NCI-H1694 (cell line): ENCODE measurements around the gene LCN15.
A peak's percentile ranks its signal among the peaks of the same experiment; 100 is the strongest.
"Not testable (repeated sequence)": the region's sequence is repeated elsewhere in the genome, so short reads cannot be mapped to it uniquely, and the experiment has no call there.

ENCODE experiments used
- DNase-seq: peaks from one replicate; lab custom pipeline; 2025; lab: John Stamatoyannopoulos, UW

The LCN15 gene

DNA sequence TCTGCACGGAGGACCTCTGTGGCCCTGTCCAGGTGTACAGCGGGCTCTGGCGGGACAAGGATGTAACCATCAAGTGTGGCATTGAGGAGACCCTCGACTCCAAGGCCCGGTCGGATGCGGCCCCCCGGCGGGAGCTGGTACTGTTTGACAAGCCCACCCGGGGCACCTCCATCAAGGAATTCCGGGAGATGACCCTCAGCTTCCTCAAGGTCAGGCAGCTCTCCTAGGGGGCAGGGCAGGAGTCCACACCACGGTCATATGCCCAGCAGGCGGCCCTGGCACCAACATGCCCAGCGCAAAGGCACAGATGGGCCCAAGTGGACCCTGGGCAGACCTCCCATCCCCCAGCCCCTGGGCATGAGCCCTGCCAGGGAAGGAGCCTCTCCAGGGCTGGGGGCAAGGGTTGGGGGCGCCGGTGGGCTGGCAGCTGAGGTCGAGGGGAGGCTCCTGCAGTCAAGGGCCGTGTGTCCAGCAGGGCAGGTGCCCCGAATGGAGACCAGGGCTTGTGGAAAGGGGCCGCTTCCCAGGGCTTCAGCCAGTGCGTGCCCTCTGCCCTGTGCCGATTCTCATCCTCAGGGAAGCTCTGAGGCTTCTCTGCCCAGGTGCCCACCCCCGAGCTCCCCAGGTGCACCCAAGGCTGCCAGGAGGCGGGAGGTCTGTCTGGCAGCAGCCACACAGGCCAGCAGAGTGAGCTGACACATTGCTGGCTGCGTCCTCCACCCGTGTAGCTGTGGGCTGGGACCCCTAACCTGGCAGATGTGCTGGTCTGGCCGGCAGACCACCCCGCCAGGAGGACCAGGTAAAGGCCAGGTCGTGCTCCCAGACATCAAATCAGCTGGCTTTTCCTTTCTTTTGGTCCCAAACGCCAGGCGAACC, 42.0 kb downstream of the LCN15 start:
- no peak for DNase-seq

DNA sequence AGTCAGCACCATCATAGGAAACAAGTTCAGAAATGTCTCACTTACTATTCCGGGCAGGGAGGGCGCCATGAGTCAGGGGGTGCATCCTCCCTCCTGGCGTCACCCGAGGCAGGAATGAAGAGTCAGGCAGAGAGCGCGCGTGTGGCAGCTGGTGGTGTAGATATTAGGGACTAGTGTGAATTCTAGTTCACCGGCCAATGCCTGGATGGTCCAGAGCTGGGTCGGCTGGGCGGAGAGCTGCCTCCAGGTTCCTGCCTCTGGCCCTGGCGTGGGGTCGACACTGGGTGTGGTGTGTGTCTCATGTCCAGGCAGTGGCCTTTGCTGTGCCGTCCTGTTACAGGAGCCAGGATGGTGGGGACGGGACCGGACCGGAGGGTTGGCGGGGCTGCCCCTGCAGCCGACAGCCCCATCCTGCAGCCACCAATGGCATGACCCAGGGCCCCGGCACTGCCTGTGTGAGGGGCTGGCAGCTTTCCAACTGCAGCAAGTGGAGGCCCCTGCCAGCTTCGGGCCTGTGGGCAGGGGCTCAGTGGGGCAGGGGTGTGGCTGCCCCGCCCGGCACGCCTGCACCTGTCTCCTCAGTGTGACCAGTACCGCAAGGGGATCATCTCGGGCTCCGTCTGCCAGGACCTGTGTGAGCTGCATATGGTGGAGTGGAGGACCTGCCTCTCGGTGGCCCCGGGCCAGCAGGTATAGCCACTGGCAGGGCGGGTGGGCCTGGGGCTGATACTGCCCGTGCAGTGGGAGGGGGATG, 42.8 kb downstream of the LCN15 start:
- no peak for DNase-seq

DNA sequence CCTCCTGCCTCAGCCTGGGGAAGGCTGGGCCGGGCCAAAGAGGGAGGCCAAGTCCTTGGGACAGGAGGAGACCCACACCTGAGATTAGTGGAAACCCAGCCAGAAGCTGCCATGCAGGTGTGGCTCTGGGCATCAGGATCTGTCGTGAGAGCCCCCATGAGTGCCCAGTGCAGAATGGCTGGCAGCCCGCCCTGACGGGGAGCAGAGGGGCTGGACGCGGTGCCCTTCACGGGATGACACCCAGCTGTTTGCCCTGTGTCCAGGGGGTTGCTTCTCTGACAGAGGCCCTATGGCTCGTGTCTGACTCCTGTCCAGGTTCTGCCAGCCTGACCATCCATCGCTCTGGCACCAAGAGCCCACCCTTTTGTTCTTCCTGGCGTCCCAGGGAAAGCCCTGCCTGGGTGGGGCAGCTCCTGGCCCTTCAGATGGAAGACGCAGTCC, 43.4 kb downstream of the LCN15 start:
- DNase-seq = no peak

DNA sequence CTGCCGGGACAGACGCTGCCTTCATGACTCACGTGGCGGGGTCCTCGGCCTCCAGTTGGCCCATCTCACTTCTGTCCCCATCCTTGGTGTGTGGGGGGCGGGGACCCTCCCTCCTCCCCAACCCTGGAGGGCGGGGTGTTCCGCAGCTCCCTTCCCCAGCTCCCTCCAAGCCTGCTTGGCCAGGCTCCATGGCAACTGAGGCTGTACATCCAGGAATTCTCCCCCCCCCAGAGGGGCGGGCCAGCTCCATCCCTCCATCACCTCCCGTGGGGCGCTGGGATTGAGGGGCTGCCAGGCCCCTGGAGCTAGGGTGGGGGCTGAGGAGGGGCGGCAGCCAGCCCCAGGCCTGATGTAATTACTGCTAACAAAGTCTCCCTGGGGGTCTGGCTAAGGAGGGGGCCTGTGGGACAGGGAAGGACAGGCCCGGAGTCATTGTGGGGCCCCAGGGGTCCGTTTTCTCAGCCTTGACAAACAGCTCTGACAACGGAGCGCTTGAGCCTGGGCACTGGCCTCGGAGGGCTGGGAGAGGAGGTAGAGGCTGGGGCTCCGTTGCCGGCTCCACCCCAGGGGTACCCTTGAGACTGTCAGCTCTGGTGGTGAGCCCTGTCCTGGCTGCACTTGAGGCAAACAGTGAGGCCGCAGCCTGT, 43.9 kb downstream of the LCN15 start:
- no peak for DNase-seq

DNA sequence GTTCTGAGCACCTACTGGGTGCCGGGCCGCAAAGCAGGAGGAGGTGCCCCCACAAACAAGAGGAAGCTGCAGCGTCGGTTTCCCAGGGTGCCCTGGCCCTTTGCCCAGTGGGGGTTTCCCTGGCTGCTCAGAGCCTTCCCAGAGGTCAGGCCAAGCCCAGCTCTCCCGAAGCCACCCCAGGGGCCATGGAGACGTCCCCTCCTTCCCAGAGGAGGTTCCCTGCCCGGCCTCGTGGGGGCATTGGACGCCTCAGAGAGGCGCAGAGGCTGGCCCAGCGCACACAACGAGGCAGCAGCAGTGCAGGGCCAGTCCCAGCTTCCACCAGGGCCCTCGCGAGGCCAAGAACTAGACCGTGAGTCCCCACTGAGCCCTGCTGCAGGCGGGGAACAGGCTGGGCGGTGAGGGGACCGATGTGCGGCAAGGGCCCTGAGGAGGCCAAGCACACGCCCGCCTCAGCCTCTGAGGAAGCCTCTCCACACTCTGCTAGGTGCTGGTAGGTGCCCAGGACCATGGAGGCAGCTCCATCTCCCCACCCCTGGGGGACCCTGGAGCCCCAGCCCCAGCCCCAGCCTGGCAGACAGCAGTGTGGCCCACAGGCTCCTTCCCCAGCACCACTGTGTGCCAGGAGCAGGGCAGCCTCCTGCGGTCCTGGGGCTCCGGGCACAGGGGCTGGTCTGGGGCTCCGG, 45.0 kb downstream of the LCN15 start:
- no peak for DNase-seq

DNA sequence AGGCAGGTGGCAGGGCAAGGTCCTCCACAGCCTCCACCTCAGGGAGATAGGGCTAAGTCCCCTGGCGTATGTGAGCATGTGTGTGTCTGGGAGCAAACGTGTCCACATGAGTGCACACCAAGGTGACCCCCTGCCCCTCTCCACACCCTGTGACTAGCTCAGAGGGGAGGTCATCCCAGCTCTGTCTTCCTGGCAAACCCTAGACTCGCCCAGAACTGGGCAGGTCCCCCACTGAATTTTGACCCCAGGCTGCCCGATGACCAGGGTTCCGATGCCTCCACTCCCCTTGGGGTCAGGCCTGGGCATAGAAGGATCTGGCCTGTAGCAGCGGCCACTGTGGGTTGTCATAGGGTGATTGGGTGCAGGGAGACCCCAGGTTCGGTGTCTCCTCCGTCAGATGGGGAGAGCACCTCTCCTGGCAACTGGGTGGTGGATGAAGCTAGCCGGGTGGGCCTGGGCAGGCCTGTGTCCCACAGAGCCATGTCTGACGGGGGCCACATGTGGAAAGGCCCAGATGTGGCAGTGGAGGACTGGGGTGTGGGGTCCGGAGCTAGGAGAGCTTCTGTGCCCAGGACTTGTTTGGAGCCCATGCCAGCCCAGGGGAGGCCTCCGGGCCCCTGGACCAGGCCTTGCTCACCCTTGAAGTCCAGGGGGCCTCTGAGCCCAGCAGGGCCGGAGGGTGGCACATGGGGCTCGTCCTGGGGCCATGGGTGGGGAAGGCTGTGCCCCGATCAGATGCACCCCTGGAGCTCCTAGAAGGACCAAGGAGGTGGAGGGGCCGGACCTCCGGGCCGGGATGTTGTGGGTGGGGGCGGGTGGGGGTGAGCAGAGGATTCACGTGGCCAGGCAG, 45.7 kb downstream of the LCN15 start:
- no peak for DNase-seq

DNA sequence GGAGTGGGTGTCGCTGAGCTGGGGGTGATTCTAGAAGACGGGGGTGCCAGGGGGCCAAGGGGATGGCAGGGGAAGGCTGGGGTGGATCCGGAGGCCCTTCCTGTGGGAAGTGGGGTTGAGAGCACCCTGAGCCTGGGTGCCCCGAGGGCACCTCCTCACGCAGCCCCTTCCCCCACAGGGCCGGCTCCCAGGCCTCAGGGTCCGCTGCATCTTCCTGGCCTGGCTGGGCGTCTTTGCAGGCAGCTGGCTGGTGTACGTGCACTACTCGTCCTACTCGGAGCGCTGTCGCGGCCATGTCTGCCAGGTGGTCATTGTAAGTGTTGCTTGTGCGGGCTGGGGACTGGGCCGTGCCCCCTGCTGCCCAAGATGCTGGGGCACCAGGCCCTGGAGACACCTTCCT, 46.9 kb downstream of the LCN15 start:
- no peak for DNase-seq

DNA sequence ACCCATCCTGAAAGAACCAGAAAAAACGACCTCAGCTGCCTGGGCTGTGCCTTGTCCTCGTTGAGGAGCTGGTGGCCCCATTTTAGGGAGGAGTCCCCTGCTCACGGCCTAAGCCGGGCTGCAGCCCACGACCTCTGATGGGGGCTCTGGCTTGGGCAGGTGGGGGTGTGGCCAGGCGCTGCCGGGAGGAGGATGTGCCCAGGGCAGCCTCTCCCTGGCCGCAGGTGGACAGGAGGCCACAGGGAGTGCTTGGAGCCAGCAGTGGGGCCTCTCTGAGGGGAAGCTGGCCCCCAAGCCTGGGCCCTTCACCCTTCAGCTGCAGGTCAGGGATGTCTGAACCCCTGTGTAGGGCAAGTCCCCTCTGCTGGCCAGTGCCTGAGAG, 49.4 kb downstream of the LCN15 start:
- no peak for DNase-seq

DNA sequence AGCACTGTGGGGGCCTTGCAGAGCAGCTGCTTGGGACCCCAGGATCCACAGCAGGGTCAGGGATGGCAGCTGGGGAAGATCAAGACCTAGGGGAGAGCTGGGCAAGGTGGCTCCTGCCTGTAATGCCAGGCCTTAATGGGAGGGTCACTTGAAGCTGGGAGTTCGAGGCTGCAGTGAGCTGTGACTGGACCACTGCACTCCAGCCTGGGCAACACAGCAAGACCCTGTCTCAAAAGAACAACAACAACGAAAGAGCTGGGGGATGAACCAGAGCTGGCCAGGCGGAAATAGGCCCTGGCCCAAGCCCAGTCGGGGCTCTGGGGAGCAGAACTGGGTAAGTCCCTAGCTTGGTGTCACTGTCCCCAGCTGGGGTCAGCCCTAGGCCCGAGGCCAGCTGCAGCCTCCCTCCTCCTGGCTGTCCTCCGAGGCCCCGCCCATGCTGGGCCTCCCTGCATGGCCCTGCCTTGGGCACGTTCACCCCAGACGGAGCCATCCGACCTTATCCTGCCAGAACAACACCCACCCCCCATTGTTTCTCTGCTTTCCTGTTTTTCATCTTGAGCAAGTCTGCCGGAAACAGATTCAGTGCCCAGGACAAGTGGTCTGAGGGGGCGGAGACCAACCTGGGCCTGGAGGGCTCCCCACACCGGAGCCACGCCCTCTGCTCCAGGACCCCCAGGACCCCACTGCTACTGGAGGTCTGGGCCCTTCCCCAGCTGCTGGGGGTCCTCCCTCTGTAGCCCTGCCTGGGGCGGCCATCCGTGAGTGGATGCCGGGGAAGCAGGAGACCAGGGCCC, 50.0 kb downstream of the LCN15 start:
- no peak for DNase-seq

DNA sequence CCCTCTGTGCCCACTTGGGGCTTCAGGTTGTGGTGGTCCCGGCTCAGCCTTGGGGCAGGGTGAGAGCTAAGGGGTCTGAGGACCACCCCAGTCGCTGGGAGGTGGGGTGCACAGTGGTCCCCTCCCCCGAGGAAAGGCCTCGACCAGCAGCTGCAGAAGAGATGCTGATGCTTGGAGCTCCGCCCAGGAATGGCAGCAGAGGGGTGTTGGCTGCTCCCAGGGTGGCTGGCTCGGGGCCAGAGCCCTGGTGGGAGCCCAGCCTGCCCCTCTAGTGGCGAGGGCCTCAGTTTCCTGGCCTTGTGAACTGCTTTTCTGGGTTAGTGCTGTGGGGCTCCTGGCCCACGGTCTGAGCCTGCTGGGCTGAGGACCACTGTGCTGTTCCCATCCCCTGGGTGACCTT, 50.8 kb downstream of the LCN15 start:
- DNase-seq = peak; percentile 21

DNA sequence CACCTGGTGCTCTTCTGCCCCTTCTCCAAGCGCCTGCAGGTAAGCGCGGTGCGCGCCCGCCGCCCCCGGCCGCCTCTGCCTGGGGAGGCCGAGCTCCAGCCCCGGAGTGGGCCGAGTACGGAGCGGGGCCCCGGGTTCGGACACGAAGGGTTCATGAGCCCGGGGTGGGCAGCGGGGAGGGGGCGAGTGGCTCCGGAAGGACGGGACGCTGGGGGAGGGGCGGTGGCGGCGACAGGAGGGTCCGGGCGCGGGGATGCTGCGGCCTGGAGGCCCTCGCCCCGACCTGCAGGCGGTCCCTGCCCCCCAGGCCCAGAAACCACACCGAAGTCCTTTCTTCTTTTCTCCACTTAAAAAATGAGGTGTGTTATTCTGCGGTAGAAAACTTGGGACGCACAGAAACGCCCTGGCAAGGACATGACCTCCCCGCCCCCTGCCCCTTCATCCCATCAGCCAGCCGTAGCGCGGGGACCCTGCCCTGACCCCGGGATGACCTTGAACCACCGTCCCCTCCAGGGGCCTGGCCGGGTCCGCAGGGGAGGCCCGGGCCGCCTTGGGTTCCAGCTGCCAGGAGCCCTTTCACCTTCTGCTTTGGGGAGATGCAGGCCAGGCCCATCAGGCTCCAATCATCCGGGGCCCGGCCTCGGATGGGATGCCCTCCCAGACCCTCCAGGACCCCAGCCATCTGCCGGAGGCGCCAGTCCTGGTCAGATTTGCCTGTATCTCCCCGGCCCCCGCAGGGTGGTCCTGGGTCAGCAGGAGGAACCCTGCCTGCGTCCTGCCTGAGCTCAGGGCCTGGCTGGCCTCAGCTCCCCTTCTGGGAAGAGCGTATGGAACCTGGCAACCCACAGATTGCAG, 51.4 kb downstream of the LCN15 start:
- no peak for DNase-seq

DNA sequence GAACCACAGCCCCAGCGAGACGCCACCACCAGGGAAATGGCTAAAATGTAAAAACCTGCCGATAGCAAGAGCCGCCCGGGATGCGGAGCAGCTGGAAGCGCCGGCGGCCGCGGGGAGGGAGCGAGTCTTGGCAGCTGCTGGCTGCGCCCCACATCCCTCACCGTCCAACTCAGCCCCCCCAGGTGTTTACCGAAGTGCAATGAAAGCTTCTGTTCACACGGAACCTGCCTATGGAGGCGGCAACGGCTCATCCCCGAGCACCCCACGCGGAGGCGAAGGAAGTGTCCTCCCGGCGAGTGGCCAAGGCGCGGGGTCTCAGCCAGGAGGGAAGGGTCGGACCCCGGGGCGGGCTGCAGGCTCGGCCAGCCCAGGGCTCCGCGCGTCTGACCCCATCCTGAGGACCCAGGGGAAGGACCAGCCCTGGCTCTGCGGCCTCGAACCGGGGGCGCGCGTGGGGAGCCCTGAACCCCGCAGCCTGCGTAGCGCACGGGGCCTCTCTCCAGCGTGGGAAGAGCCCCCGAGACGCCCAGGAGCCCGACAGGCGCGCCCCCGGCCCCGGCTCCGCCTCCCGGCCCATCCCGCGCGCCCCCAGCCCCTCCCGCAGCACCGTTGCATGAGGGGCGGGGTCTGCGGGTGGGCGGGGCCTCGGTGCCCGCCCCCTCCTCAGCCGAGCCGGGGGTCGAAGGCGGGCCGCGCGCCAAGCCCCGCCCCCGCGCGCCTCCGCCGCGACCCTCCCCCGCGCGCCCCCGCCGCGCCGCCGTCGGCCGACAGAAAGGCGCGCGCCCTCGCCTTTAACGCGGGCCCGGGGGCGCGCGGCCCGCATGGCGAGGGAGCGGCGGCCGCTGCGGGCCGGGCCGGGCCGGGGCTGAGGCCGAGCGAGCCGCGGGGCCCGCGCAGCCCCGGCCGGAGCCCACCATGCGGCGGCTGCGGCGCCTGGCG, 52.3 kb downstream of the LCN15 start, which contains the start of gene DIPK1B:
Gene DIPK1B (plus strand): TSS at position 822 of the 939 bp plus-strand sequence. CDS start 94 bp downstream, at position 916.
- peak; percentile 26 for DNase-seq

DNA sequence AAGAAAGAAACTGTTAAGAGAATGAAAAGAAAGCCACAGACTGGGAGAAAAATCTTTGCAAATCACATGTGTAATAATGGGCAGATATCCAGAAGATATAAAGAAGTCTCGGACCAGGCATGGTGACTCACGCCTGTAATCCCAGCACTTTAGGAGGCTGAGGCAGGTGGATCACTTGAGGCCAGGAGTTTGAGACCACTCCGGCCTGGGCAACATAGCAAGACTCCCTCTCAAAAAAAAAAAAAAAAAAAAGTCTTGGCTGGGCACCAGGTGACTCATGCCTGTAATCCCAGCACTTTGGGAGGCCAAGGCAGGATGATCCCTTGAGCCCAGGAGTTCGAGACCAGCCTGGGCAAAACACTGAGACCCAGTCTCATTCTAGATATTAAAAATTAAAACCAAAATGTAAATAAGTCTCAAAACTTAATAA, 53.1 kb downstream of the LCN15 start:
- DNase-seq = not testable (repeated sequence)

DNA sequence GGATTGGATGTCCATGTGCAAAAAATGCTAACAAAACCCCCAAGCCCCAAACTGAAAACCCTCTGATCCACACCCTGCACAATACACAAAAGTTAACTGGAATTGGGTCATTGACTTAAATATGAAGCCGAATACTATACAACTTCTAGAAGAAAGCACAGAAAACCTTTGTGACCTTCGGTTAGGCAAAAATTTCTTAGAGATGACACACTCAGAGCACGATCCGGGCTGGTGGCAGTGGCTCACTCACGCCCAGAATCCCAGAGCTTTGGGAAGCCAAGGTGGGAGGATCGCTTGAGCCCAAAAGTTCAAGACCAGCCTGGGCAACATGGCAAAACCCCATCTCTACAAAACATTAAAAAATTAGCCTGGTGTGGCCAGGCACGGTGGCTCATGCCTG, 53.8 kb downstream of the LCN15 start:
- no peak for DNase-seq
